GM21390 (cell line): Measurements from ENCODE around the gene RNF167.

Experiments
- ATAC-seq: cut with Tn5 transposase; IDR thresholded peaks from one replicate; pipeline ENCODE4 v1.9.1; 2021; ENCODE audit not compliant: unreplicated experiment

RNF167 gene

GRCh38 chr17:4937553-4937952, 2.5 kb upstream of the RNF167 start:
- no peak for ATAC-seq

- ATAC-seq = no peak
Measured at GRCh38 chr17:4938069-4938491, 2.0 kb upstream of the RNF167 start.

- ATAC-seq = no peak
Measured at GRCh38 chr17:4938688-4939545, 1.2 kb upstream of the RNF167 start.

GRCh38 chr17:4939546-4939795, 597 bp upstream of the RNF167 start:
- ATAC-seq = peak; percentile 2

- ATAC-seq = no peak
Measured at GRCh38 chr17:4940555-4941318, 669 bp downstream of the RNF167 start.

GRCh38 chr17:4941319-4941610, 1.2 kb downstream of the RNF167 start:
- ATAC-seq = no peak

GRCh38 chr17:4942760-4943508, 2.9 kb downstream of the RNF167 start:
- no peak for ATAC-seq

- no peak for ATAC-seq
Measured at GRCh38 chr17:4944163-4944553, 4.1 kb downstream of the RNF167 start.

- no peak for ATAC-seq
Measured at GRCh38 chr17:4944554-4945175, 4.6 kb downstream of the RNF167 start.

- no peak for ATAC-seq
Measured at GRCh38 chr17:4945176-4945943, 5.3 kb downstream of the RNF167 start.

- no peak for ATAC-seq
Measured at GRCh38 chr17:4945944-4946280, 5.8 kb downstream of the RNF167 start.

- ATAC-seq = no peak
Measured at GRCh38 chr17:4946312-4946976, 6.4 kb downstream of the RNF167 start.

GRCh38 chr17:4947010-4947410, 6.9 kb downstream of the RNF167 start:
- ATAC-seq = no peak

GRCh38 chr17:4947411-4948165, 7.5 kb downstream of the RNF167 start:
- ATAC-seq = no peak

GRCh38 chr17:4948166-4948930, 8.3 kb downstream of the RNF167 start, which contains the start of gene PFN1:
Gene PFN1, minus strand, starts transcription at chr17:4948530. Its CDS starts 136 bp downstream, at chr17:4948394.
- no peak for ATAC-seq

GRCh38 chr17:4948931-4949320, 8.9 kb downstream of the RNF167 start:
- no peak for ATAC-seq

- ATAC-seq = no peak
Measured at GRCh38 chr17:4949321-4950074, 9.4 kb downstream of the RNF167 start.

- no peak for ATAC-seq
Measured at GRCh38 chr17:4950075-4950745, 10.1 kb downstream of the RNF167 start.
